Trophoblast cell (in vitro differentiated cells and primary cell): ENCODE measurements around the gene FBXO30.

Experiments used
- DNase-seq, 2 donors: peaks; one replicate each; pipeline ENCODE4 v3.0.0-alpha.2; 2016
- H2AFZ ChIP-seq: 2 replicates; pipeline ENCODE4 v1.6.1; 2013; ENCODE audit warnings: low read length, moderate library complexity, mild to moderate bottlenecking; ENCODE audit not compliant: insufficient read depth, poor library complexity
- H2AK5ac ChIP-seq: 2 replicates; pipeline ENCODE4 v1.6.1; 2013; ENCODE audit warnings: mild to moderate bottlenecking, low read length
- H2BK120ac ChIP-seq: 2 replicates; pipeline ENCODE4 v1.6.1; 2013; ENCODE audit warnings: low read length, mild to moderate bottlenecking, moderate library complexity; ENCODE audit not compliant: insufficient read depth, poor library complexity
- H2BK12ac ChIP-seq: 2 replicates; pipeline ENCODE4 v1.6.1; 2013; ENCODE audit warnings: mild to moderate bottlenecking, low read length, moderate library complexity
- H2BK5ac ChIP-seq: 2 replicates; pipeline ENCODE4 v1.6.1; 2013; ENCODE audit warnings: low read length, low read depth, moderate library complexity, mild to moderate bottlenecking; ENCODE audit not compliant: poor library complexity
- H3K14ac ChIP-seq: 2 replicates; pipeline ENCODE4 v1.6.1; 2013; ENCODE audit warnings: mild to moderate bottlenecking, low read length
- H3K18ac ChIP-seq: 2 replicates; pipeline ENCODE4 v1.6.1; 2013; ENCODE audit warnings: mild to moderate bottlenecking, low read length
- H3K23ac ChIP-seq: 2 replicates; pipeline ENCODE4 v1.6.1; 2013; ENCODE audit warnings: low read length
- H3K27ac ChIP-seq: 2 replicates; pipeline ENCODE4 v1.5.1; 2013; ENCODE audit warnings: low read depth, mild to moderate bottlenecking, inconsistent platforms, low read length, moderate library complexity
- H3K27me3 ChIP-seq: 2 replicates; pipeline ENCODE4 v1.6.1; 2013; ENCODE audit warnings: inconsistent platforms, mild to moderate bottlenecking, low read length, moderate library complexity; ENCODE audit not compliant: insufficient read depth
- H3K36me3 ChIP-seq, 2 experiments: 1 replicate in 1 of 2; 2 replicates in 1 of 2; pipeline ENCODE4 v1.6.1; 2013; ENCODE audit warnings: low read length in 2 of 2, mild to moderate bottlenecking in 2 of 2, moderate library complexity in 1 of 2; ENCODE audit not compliant: insufficient read depth in 2 of 2, control insufficient read depth in 1 of 2
- H3K4ac ChIP-seq: 2 replicates; pipeline ENCODE4 v1.6.1; 2013; ENCODE audit warnings: low read depth, mild to moderate bottlenecking, low read length, moderate library complexity
- H3K4me1 ChIP-seq, 2 experiments: 1 replicate in 1 of 2; 2 replicates in 1 of 2; pipeline ENCODE4 v1.6.1; 2013; ENCODE audit warnings: low read length in 2 of 2, mild to moderate bottlenecking in 2 of 2, moderate library complexity in 1 of 2; ENCODE audit not compliant: insufficient read depth in 2 of 2, control insufficient read depth in 1 of 2
- H3K4me2 ChIP-seq: 2 replicates; pipeline ENCODE4 v1.6.1; 2013; ENCODE audit warnings: inconsistent platforms, mild to moderate bottlenecking, low read length, moderate library complexity
- H3K4me3 ChIP-seq: 2 replicates; pipeline ENCODE4 v1.5.1; 2013; ENCODE audit warnings: mild to moderate bottlenecking, low read depth, low read length, inconsistent platforms
- H3K79me1 ChIP-seq: one replicate; pipeline ENCODE4 v1.6.1; 2013; ENCODE audit warnings: low read length
- H3K79me2 ChIP-seq: 2 replicates; pipeline ENCODE4 v1.6.1; 2013; ENCODE audit warnings: low read length, mild to moderate bottlenecking; ENCODE audit not compliant: control insufficient read depth, insufficient read depth, poor library complexity
- H3K9ac ChIP-seq: 2 replicates; pipeline ENCODE4 v1.6.1; 2013; ENCODE audit warnings: mild to moderate bottlenecking, low read length
- H3K9me3 ChIP-seq: 2 replicates; pipeline ENCODE4 v1.6.1; 2013; ENCODE audit warnings: low read depth, mild to moderate bottlenecking, control low read depth, inconsistent platforms, low read length; ENCODE audit not compliant: insufficient read depth
- H4K12ac ChIP-seq: 2 replicates; pipeline ENCODE4 v1.6.1; 2013; ENCODE audit warnings: low read depth, mild to moderate bottlenecking, low read length, moderate library complexity
- H4K8ac ChIP-seq: 2 replicates; pipeline ENCODE4 v1.6.1; 2013; ENCODE audit warnings: low read depth, mild to moderate bottlenecking, low read length, moderate library complexity
- H4K91ac ChIP-seq: one replicate; pipeline ENCODE4 v1.6.1; 2013; ENCODE audit warnings: low read depth, mild to moderate bottlenecking, low read length, moderate library complexity
- WGBS: extraction: QIAGEN DNeasy Blood & Tissue Kit; methylation state at CpG from one replicate; pipeline ENCODE4 v1.1.7; 2013; ENCODE audit warnings: missing lambda C conversion rate; ENCODE audit not compliant: insufficient read length, insufficient coverage; ENCODE audit errors: extremely low coverage; 5-methylcytosine and 5-hydroxymethylcytosine counted together

Gene FBXO30

DNA sequence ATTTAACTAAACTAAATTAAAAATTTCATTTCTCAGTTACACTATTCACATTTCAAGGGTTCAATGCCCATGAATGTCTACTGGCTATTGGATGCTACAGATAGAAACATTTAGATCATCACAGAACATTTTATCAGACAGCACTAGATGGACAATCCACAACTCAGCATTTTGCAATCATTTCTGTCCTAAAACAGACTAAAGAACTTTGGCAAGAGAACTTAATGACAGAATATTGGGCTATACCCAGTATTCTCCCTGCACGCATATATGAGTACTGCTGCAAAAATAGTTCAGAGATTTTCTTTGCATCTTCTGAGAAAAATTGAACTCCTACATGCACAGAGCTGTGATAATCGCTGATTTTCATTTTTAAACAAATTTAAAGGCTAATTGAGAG lies 36.1 kb upstream of the FBXO30 start:
- no peak overlapping the region for H3K27ac ChIP-seq
- no peak overlapping the region for H2BK5ac ChIP-seq
- no peaks in the 10 kb centered on the region for H3K79me2 ChIP-seq
- no peak overlapping the region for H3K4me2 ChIP-seq
- H3K27me3 ChIP-seq, result no peaks in the 10 kb centered on the region
- no peak overlapping the region for H3K23ac ChIP-seq
- WGBS, result no CpG with 5 or more reads among the region's 2 CpGs
- H3K18ac ChIP-seq, result no peak overlapping the region
- no peak overlapping the region for H2AFZ ChIP-seq
- H3K4ac ChIP-seq, result no peak overlapping the region
- no peak overlapping the region for H3K4me3 ChIP-seq
- H3K36me3 ChIP-seq, result no peaks in the 10 kb centered on the region
- H2AK5ac ChIP-seq, result no peak overlapping the region
- no peaks in the 10 kb centered on the region for H3K79me1 ChIP-seq
- no peak overlapping the region for H2BK12ac ChIP-seq
- H3K14ac ChIP-seq, result no peak overlapping the region
- no peak overlapping the region for H2BK120ac ChIP-seq
- H3K9ac ChIP-seq, result no peak overlapping the region
- no peaks in the 10 kb centered on the region for H3K9me3 ChIP-seq
- no peak overlapping the region for H4K8ac ChIP-seq
- no peak overlapping the region for H4K91ac ChIP-seq
- no peaks in the 10 kb centered on the region for H3K4me1 ChIP-seq
- DNase-seq, result no peak
- H4K12ac ChIP-seq, result no peak overlapping the region

DNA sequence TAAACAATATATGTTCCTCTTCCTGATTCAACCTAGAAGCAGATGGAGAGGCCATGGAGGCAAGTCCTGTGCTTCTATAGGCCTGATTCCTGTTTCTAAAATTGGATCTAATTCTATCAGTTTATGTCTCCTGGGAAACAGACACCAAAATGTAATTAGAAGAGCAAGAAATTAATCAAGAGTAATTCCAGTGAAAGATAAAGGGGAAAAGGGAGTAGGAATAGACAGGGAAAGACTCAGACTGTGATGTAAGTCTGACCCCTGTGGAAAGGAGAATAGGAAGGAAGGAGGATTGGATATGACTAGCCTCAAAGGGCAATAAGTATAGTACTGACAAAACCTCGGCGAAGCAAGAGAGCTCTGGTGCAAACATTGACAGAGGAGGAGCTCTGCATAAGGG lies 33.9 kb upstream of the FBXO30 start:
- no peaks in the 10 kb centered on the region for H3K4me1 ChIP-seq
- H2AFZ ChIP-seq, result no peak overlapping the region
- no peak overlapping the region for H2BK5ac ChIP-seq
- WGBS, result no CpG with 5 or more reads among the region's 2 CpGs
- no peak for DNase-seq
- H3K4me3 ChIP-seq, result no peak overlapping the region
- H2AK5ac ChIP-seq, result no peak overlapping the region
- no peak overlapping the region for H4K91ac ChIP-seq
- no peak overlapping the region for H3K9ac ChIP-seq
- H2BK120ac ChIP-seq, result no peak overlapping the region
- H3K14ac ChIP-seq, result no peak overlapping the region
- no peak overlapping the region for H4K8ac ChIP-seq
- H3K79me2 ChIP-seq, result no peaks in the 10 kb centered on the region
- H2BK12ac ChIP-seq, result no peak overlapping the region
- H3K27ac ChIP-seq, result no peak overlapping the region
- H3K9me3 ChIP-seq, result no peaks in the 10 kb centered on the region
- no peak overlapping the region for H4K12ac ChIP-seq
- no peaks in the 10 kb centered on the region for H3K36me3 ChIP-seq
- no peak overlapping the region for H3K4ac ChIP-seq
- H3K23ac ChIP-seq, result no peak overlapping the region
- H3K4me2 ChIP-seq, result no peak overlapping the region
- no peaks in the 10 kb centered on the region for H3K27me3 ChIP-seq
- H3K18ac ChIP-seq, result no peak overlapping the region
- H3K79me1 ChIP-seq, result no peaks in the 10 kb centered on the region

DNA sequence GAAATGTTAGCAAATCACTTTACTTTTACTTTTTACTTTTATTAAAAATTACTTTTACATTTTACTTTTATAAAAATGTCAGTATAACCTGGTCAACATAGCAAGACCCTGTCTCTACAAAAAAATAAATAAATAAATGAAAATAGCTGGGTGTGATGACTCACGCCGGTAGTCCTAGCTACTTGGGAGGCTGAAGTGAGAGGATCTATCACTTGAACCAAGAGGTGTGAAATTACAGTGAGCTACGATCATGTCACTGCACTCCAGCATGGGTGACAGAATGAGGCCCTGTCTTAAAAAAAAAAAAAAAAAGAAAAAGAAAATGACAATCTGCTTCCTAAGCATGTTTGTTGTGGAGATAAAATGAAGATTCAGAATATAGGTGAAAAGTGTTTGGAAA lies 31.0 kb upstream of the FBXO30 start:
- Histone ChIP-seq H2AK5ac (no peak overlapping the region), H3K4me3 (no peak overlapping the region), H3K23ac (no peak overlapping the region), H3K9me3 (no peaks in the 10 kb centered on the region), H2BK12ac (no peak overlapping the region), H3K27ac (no peak overlapping the region), H3K36me3 (no peaks in the 10 kb centered on the region), H3K79me1 (peaks cover 4% of the 10 kb centered on the region), H3K27me3 (no peaks in the 10 kb centered on the region), H3K4me1 (peaks cover 3 to 10% of the 10 kb centered on the region in 2 experiments), H4K91ac (no peak overlapping the region), H2BK5ac (no peak overlapping the region), H4K8ac (no peak overlapping the region), H2BK120ac (no peak overlapping the region), H3K79me2 (no peaks in the 10 kb centered on the region), H3K18ac (no peak overlapping the region), H3K9ac (no peak overlapping the region), H4K12ac (no peak overlapping the region), H3K14ac (no peak overlapping the region), H2AFZ (no peak overlapping the region), H3K4ac (no peak overlapping the region), H3K4me2 (no peak overlapping the region)
- no CpG with 5 or more reads among the region's 3 CpGs for WGBS
- DNase-seq, result no peak

DNA sequence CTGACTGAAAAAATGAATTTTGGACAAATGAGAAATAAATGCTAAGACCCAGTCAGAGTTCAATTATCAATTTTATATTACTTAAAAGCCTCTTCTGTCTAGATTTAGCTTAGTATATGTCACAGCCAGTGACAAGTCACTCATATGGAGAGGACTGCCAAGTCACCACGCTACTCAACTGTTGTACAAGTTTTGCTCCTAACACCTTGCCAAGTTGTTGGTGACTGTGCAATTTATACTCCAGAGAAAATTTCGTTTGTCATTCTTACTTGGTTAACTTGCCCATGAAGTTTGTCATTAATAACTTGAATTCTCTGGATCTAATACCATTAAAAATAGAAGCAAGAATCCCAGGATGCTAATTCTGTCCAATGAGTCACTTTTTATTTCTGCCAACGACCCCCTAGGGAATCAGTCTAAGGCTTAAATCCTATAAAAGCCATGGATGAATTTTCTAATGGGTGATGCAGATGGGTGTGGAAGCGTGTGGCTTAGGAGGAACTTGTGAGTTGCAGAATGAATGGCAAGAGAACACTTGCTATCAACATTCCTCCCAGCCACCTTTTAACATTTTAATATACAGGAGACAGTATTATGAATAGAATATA lies 30.4 kb upstream of the FBXO30 start:
- Histone ChIP-seq H2BK5ac (no peak overlapping the region), H4K91ac (no peak overlapping the region), H3K79me2 (no peaks in the 10 kb centered on the region), H3K9ac (no peak overlapping the region), H4K12ac (no peak overlapping the region), H3K9me3 (no peaks in the 10 kb centered on the region), H3K36me3 (no peaks in the 10 kb centered on the region), H3K4me3 (no peak overlapping the region), H4K8ac (no peak overlapping the region), H3K27me3 (no peaks in the 10 kb centered on the region), H3K23ac (no peak overlapping the region), H3K4ac (no peak overlapping the region), H2BK120ac (no peak overlapping the region), H2BK12ac (no peak overlapping the region), H2AK5ac (no peak overlapping the region), H3K4me1 (peaks cover 3 to 10% of the 10 kb centered on the region in 2 experiments), H3K14ac (no peak overlapping the region), H3K27ac (no peak overlapping the region), H3K18ac (no peak overlapping the region), H3K79me1 (peaks cover 4% of the 10 kb centered on the region), H2AFZ (no peak overlapping the region), H3K4me2 (no peak overlapping the region)
- WGBS, result no CpG with 5 or more reads among the region's 4 CpGs
- DNase-seq, result no peak
